Heart right ventricle (tissue), 16 donors: ENCODE measurements around the gene SHFL. TPM values are rescaled to one million over a fixed set of nuclear protein-coding genes. Genes with fewer than 3 reads are reported as not detected.

ENCODE experiments used
- ATAC-seq, 8 donors: fragments of 200-7000 bp; cut with Tn5 transposase; one replicate each; pipeline ENCODE4 v1.9.1; 2020; ENCODE audit warnings: mild to moderate bottlenecking in 8 of 8, moderate library complexity in 8 of 8, moderate number of reproducible peaks in 1 of 8
- DNase-seq, 2 donors: peaks; one replicate each; pipeline ENCODE4 v3.0.0-alpha.2; 2020
- H3K27ac ChIP-seq, 10 donors: fragments of 200-600 bp; sonication (generic) in 2 of 10; one replicate each; pipeline versions ENCODE4 v1.5.0 to v1.8.0; 2020 to 2022; ENCODE audit warnings: mild to moderate bottlenecking in 3 of 10
- H3K27me3 ChIP-seq, 7 donors: fragments of 200-600 bp; one replicate each; pipeline ENCODE4 v1.8.0; 2021 to 2022; ENCODE audit warnings: mild to moderate bottlenecking in 2 of 7
- H3K36me3 ChIP-seq, 9 donors: fragments of 200-600 bp; sonication (generic) in 1 of 9; one replicate each; pipeline versions ENCODE4 v1.5.0 to v1.8.0; 2020 to 2022; ENCODE audit warnings: mild to moderate bottlenecking in 2 of 9
- H3K4me1 ChIP-seq, 9 donors: fragments of 200-600 bp; sonication (generic) in 1 of 9; one replicate each; pipeline versions ENCODE4 v1.5.0 to v1.8.0; 2020 to 2022; ENCODE audit warnings: mild to moderate bottlenecking in 4 of 9
- H3K4me3 ChIP-seq, 10 donors: fragments of 200-600 bp; sonication (generic) in 2 of 10; one replicate each; pipeline versions ENCODE4 v1.5.0 to v1.8.0; 2020 to 2022; ENCODE audit warnings: mild to moderate bottlenecking in 7 of 10, moderate library complexity in 2 of 10
- H3K9me3 ChIP-seq, 11 donors: fragments of 200-600 bp in 10 of 11; sonication (generic) in 2 of 11; one replicate each; pipeline versions ENCODE4 v1.5.0 to v1.8.0; 2013 to 2022; ENCODE audit warnings: mild to moderate bottlenecking in 2 of 11, control low read depth in 1 of 11, moderate library complexity in 1 of 11
- whole genome bisulfite sequencing, 2 donors: extraction: QIAGEN DNeasy Blood & Tissue Kit; methylation state at CpG; one replicate each; pipeline ENCODE4 v1.1.7; 2013; ENCODE audit warnings: inconsistent platforms in 1 of 2; 5-methylcytosine and 5-hydroxymethylcytosine counted together
- intact Hi-C, 10 donors: fragments of 100-400 bp; cut with DNase I; formaldehyde crosslinking; loops; one replicate each; pipeline versions ENCODE4 v1.11.1 to v1.14.2; 2022
- polyA plus RNA-seq, 2 donors: library from polyadenylated mRNA; stranded (reverse); fragments of 200-250 nt; gene quantifications; one replicate each; pipeline ENCODE4 v1.2.3, GENCODE V29; 2013
- total RNA-seq, 10 donors: library from RNA; stranded (reverse); fragmentation: NEBNext Ultra II Directional in 3 of 10; extraction: Animal tissue kit (Norgen Biotek cat#: 25700) in 3 of 10; gene quantifications; one replicate each; pipeline versions ENCODE4 v1.2.1 to v1.2.4, GENCODE V29; 2021 to 2023
- TF ChIP-seq, protein P1 (sequence below), 9 donors: fragments of 200-600 bp; sonication (generic) in 2 of 9; IDR thresholded peaks; one replicate each; pipeline versions ENCODE4 v1.5.0 to v1.8.0; 2021 to 2022; ENCODE audit warnings: antibody characterized with exemption in 9 of 9, mild to moderate bottlenecking in 5 of 9, moderate library complexity in 1 of 9
- donor health status: Arrhythmogenic right ventricular cardiomyopathy.
- donor health status: ischemic (EF 13 %, LVEDD 7.1; RV severe dilation, severe dysfunction).
- donor health status: healthy with polysubstance abuse.
- donor health status: DM: no; HTN: yes; CAD: no.
- donor health status: DM: no; HTN: no; CAD: no.
- donor health status: ischemic (EF 25% LVEDD 6.9; RV normal size, moderate dysfunction).
- donor health status: ischemic (EF 25% LVEDD 5.7; RV mildly dilated, moderate dysfunction).
- donor health status: healthy.
- donor health status: DM: yes; HTN: yes; CAD: no.
- donor health status: Ischemic cardiomyopathy.
- donor health status: ischemic (EF 35%, LVEDD 5.7; RV mildly dilated, moderate dysfunction).
- donor health status: nonischemic (EF 11% LVEDD 7.7; RV severe dilation, severe dysfunction).
- donor health status: DM: yes; HTN: yes; CAD: no.
- donor health status: PGD.
- donor health status: ischemic (EF 29% LVEDD 5.4; RV normal size, mild dysfunction).
- donor health status: nonischemic (EF 23%, LVEDD 6.1; RV moderate dilation, normal function).

The SHFL gene
- total and polyA plus RNA-seq, 12 donors, result 4.0 to 30.2 (median 10.2) TPM

DNA sequence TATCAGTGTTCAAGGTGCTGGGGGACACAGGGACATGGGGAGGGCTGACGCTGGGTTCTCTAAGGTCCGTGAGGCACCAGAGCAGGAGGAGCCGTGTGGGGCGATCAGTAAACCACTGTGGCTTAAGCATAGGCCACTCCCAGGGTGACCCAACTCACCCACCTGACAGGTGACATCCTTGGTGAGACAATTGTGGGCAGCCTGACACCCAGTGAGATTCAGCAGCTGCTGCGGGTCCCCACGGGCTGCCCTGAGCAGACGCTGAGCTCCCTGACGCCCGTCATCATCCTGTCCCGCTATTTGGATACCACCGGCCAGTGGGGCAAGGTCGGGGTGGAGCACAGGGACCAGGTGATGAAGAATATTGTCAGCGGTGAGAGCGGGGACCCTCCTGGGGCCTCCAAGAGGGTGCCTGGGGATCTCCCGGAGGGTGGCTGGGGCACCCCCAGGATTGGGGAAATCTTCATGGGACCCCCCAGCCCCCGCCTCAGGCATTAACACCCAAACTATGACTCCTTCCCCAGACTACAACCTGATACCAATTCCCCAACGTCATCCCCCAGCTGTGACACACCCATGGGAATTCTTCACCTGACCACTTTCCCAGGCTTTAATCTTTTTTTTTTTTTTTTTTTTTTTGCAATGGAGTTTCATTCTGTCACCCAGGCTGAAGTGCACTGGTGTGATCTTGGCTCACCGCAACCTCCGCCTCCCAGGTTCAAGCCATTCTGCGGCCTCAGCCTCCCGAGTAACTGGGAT lies 33.3 kb upstream of the SHFL start:
- no peak for ATAC-seq
- TF ChIP-seq, protein P1, sequence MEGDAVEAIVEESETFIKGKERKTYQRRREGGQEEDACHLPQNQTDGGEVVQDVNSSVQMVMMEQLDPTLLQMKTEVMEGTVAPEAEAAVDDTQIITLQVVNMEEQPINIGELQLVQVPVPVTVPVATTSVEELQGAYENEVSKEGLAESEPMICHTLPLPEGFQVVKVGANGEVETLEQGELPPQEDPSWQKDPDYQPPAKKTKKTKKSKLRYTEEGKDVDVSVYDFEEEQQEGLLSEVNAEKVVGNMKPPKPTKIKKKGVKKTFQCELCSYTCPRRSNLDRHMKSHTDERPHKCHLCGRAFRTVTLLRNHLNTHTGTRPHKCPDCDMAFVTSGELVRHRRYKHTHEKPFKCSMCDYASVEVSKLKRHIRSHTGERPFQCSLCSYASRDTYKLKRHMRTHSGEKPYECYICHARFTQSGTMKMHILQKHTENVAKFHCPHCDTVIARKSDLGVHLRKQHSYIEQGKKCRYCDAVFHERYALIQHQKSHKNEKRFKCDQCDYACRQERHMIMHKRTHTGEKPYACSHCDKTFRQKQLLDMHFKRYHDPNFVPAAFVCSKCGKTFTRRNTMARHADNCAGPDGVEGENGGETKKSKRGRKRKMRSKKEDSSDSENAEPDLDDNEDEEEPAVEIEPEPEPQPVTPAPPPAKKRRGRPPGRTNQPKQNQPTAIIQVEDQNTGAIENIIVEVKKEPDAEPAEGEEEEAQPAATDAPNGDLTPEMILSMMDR (IDR thresholded peaks at IDR 0.05), result no peak
- no peaks in the 10 kb centered on the region for H3K9me3 ChIP-seq
- 72 to 76% methylated on average over 21 of the region's 21 CpGs for WGBS, 2 donors
- H3K36me3 ChIP-seq, result no peaks in the 10 kb centered on the region
- peaks cover 0 to 29% (median under 1%) of the 10 kb centered on the region in 7 donors for H3K27me3 ChIP-seq
- intact Hi-C loops, result no loop called here
- no peak overlapping the region for H3K27ac ChIP-seq
- no peak for DNase-seq
- H3K4me1 ChIP-seq, result no peaks in the 10 kb centered on the region
- no peak overlapping the region for H3K4me3 ChIP-seq

DNA sequence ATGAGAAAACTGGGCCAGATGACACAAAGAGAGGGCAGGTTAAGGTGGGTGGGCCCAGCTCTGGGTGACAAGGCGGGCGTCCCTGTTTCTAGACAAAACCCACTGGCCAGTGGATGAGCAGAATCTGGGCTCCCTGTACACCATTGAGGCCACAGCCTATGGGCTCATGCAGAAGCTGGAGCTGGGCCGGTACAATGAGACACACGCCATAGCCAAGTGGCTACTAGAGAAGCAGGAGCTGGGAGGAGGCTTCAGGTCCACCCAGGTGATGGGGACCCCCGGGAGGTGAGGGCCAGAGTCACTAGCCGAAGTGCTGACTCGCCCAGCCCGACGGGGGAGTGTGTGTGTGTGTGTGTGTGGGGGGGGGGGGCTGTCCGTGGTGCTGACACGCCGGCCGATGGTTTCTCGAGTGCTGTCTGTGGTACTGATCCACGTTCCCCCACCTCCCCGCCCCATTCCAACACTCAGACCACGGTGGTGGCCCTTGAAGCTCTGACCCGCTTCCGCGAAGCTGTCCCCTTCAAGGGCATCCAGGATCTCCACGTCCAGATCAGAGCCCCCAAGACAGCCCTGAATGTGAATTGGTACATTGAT lies 24.3 kb upstream of the SHFL start:
- H3K9me3 ChIP-seq, result no peaks in the 10 kb centered on the region
- H3K4me3 ChIP-seq, result no peak overlapping the region
- no peaks in the 10 kb centered on the region for H3K36me3 ChIP-seq
- ATAC-seq (no peak), DNase-seq (no peak)
- TF ChIP-seq, protein P1 (IDR thresholded peaks at IDR 0.05), result no peak
- intact Hi-C loops, result no loop called here
- WGBS, 2 donors, result 22 to 32% methylated on average over 15 to 21 of the region's 21 CpGs
- H3K27ac ChIP-seq, result no peak overlapping the region
- H3K4me1 ChIP-seq, result no peaks in the 10 kb centered on the region
- peaks cover 0 to 69% (median 24%) of the 10 kb centered on the region in 7 donors for H3K27me3 ChIP-seq

GRCh38 chr19:10068205-10068604 lies 17.9 kb upstream of the SHFL start:
- H3K9me3 ChIP-seq, result peaks cover 0 to 4% (median 0%) of the 10 kb centered on the region in 11 donors
- no peak for ATAC-seq
- no peak overlapping the region for H3K27ac ChIP-seq
- H3K27me3 ChIP-seq, result peaks cover 0 to 40% (median 13%) of the 10 kb centered on the region in 7 donors
- no peak for DNase-seq
- no peaks in the 10 kb centered on the region for H3K36me3 ChIP-seq
- no peaks in the 10 kb centered on the region for H3K4me1 ChIP-seq
- H3K4me3 ChIP-seq, result no peak overlapping the region
- intact Hi-C loops, result no loop called here
- 54 to 60% methylated on average over 4 of the region's 4 CpGs for WGBS, 2 donors
- TF ChIP-seq, protein P1 (IDR thresholded peaks at IDR 0.05), result no peak

- intact Hi-C loops, result no loop called here
- Histone ChIP-seq H3K27ac (no peak overlapping the region), H3K9me3 (peaks cover 0 to 12% (median 0%) of the 10 kb centered on the region in 11 donors), H3K36me3 (no peaks in the 10 kb centered on the region), H3K27me3 (peaks cover 0 to 34% (median 13%) of the 10 kb centered on the region in 7 donors), H3K4me3 (no peak overlapping the region), H3K4me1 (no peaks in the 10 kb centered on the region)
- no peak for ATAC-seq
- 64 to 70% methylated on average over 6 of the region's 6 CpGs for WGBS, 2 donors
- TF ChIP-seq, protein P1 (IDR thresholded peaks at IDR 0.05), result no peak
- DNase-seq, result no peak
These were observed 17.1 kb upstream of the SHFL start for GRCh38 chr19:10069046-10069445.
